GM19372 (cell line): ENCODE results near the gene NUAK2.
"Not testable (repeated sequence)": the region's sequence is repeated elsewhere in the genome, so short reads cannot be mapped to it uniquely, and the experiment has no call there.

ENCODE experiments used
- ATAC-seq: cut with Tn5 transposase; IDR thresholded peaks from one replicate; pipeline ENCODE4 v1.9.1; 2021; ENCODE audit warnings: mild to moderate bottlenecking, low read depth, moderate library complexity; ENCODE audit not compliant: unreplicated experiment

Gene NUAK2

GRCh38 chr1:205301205-205301821 is 20.2 kb downstream of the NUAK2 start:
- no peak for ATAC-seq

GRCh38 chr1:205300149-205300548 is 21.4 kb downstream of the NUAK2 start:
- ATAC-seq: no peak

- ATAC-seq: no peak
Measured at GRCh38 chr1:205298191-205298994, 23.2 kb downstream of the NUAK2 start.

GRCh38 chr1:205297546-205298177 is 23.9 kb downstream of the NUAK2 start:
- ATAC-seq: not testable (repeated sequence)

- no peak for ATAC-seq
Measured at GRCh38 chr1:205296154-205296553, 25.4 kb downstream of the NUAK2 start.

- no peak for ATAC-seq
Measured at GRCh38 chr1:205294934-205295333, 26.6 kb downstream of the NUAK2 start.

- no peak for ATAC-seq
Measured at GRCh38 chr1:205294175-205294917, 27.2 kb downstream of the NUAK2 start.

- ATAC-seq: no peak
Measured at GRCh38 chr1:205293350-205294074, 28.0 kb downstream of the NUAK2 start.

- no peak for ATAC-seq
Measured at GRCh38 chr1:205291596-205291995, 29.9 kb downstream of the NUAK2 start.

- peak; percentile 76 for ATAC-seq
Measured at GRCh38 chr1:205287767-205288559, 33.6 kb downstream of the NUAK2 start.

GRCh38 chr1:205287076-205287475 is 34.5 kb downstream of the NUAK2 start:
- ATAC-seq: no peak

GRCh38 chr1:205286335-205286950 is 35.1 kb downstream of the NUAK2 start:
- peak; percentile 31 for ATAC-seq

GRCh38 chr1:205285381-205286101 is 36.0 kb downstream of the NUAK2 start:
- ATAC-seq: peak; percentile 26

GRCh38 chr1:205284420-205285144 is 37.0 kb downstream of the NUAK2 start:
- ATAC-seq: no peak

- ATAC-seq: no peak
Measured at GRCh38 chr1:205283270-205284147, 38.0 kb downstream of the NUAK2 start.

GRCh38 chr1:205280666-205281395 is 40.7 kb downstream of the NUAK2 start:
- not testable (repeated sequence) for ATAC-seq
